Measurements from ENCODE around the gene GIGYF1. TPM values are rescaled to one million over a fixed set of nuclear protein-coding genes. Genes with fewer than 3 reads are reported as not detected.

GIGYF1 gene
- 14.4 and 16.0 TPM in 2 replicates for total RNA-seq

GRCh38 chr7:100694098-100694745, at the start of gene GIGYF1:
Gene GIGYF1 (minus strand): TSS chr7:100694250. CDS start chr7:100688238, 6,012 bp downstream.

GRCh38 chr7:100720279-100720670, 26.2 kb upstream of the GIGYF1 start, which contains the start of gene EPO:
Gene EPO (plus strand): TSS chr7:100720468. CDS start chr7:100720981, 513 bp downstream.

GRCh38 chr7:100705753-100706671, 12.0 kb upstream of the GIGYF1 start, which contains the start of gene POP7:
Gene POP7 (plus strand): TSS chr7:100706121. CDS start chr7:100706831, 710 bp downstream.

GRCh38 chr7:100673302-100673941, 20.6 kb downstream of the GIGYF1 start, which contains the start of gene GNB2:
Gene GNB2 (plus strand): TSS chr7:100673740. CDS start chr7:100676266, 2,526 bp downstream.

GRCh38 chr7:100655908-100656674, 38.0 kb downstream of the GIGYF1 start, which contains the start of gene ACTL6B:
Gene ACTL6B (minus strand): TSS chr7:100656448. CDS start chr7:100656354, 94 bp downstream.

GRCh38 chr7:100641463-100641859, 52.6 kb downstream of the GIGYF1 start, which contains the start of gene TFR2:
Gene TFR2 (minus strand): TSS chr7:100641552. CDS start chr7:100641509, 43 bp downstream.

Other genes with a start within 250 kb of the GIGYF1 start
- gene SPACDR, start 230.0 kb downstream of the GIGYF1 start, total RNA-seq, result 0.09 and 0.22 TPM in 2 replicates
- 16.6 and 18.7 TPM in 2 replicates for gene TSC22D4, start 215.0 kb downstream of the GIGYF1 start, total RNA-seq
- gene NYAP1, start 210.3 kb downstream of the GIGYF1 start, total RNA-seq, result 1.6 and 2.3 TPM in 2 replicates
- 26.7 and 49.5 TPM in 2 replicates for gene AGFG2, start 155.0 kb downstream of the GIGYF1 start, total RNA-seq
- gene SAP25, start 120.3 kb downstream of the GIGYF1 start, total RNA-seq, result not detected in 2 replicates
- 4.4 and 5.5 TPM in 2 replicates for gene LRCH4, start 108.1 kb downstream of the GIGYF1 start, total RNA-seq
- 0.09 and 0.11 TPM in 2 replicates for gene FBXO24, start 107.9 kb downstream of the GIGYF1 start, total RNA-seq
- gene PCOLCE, start 91.9 kb downstream of the GIGYF1 start, total RNA-seq, result 0.09 and 0.11 TPM in 2 replicates
- 5.4 and 6.4 TPM in 2 replicates for gene MOSPD3, start 81.7 kb downstream of the GIGYF1 start, total RNA-seq
- 0.17 and 0.54 TPM in 2 replicates for gene TFR2, start 52.7 kb downstream of the GIGYF1 start, total RNA-seq
- not detected in 2 replicates for gene ACTL6B, start 37.8 kb downstream of the GIGYF1 start, total RNA-seq
- gene GNB2, start 20.5 kb downstream of the GIGYF1 start, total RNA-seq, result 53.7 and 59.7 TPM in 2 replicates
- 21.2 and 24.1 TPM in 2 replicates for gene POP7, start 11.9 kb upstream of the GIGYF1 start, total RNA-seq
- not detected in 2 replicates for gene EPO, start 26.2 kb upstream of the GIGYF1 start, total RNA-seq
- gene ZAN, start 39.3 kb upstream of the GIGYF1 start, total RNA-seq, result not detected in 2 replicates
- gene EPHB4, start 133.3 kb upstream of the GIGYF1 start, total RNA-seq, result 414 and 442 TPM in 2 replicates
- gene SLC12A9, start 158.5 kb upstream of the GIGYF1 start, total RNA-seq, result 43.7 and 46.3 TPM in 2 replicates
- 45.0 and 48.9 TPM in 2 replicates for gene TRIP6, start 173.1 kb upstream of the GIGYF1 start, total RNA-seq
- 33.5 and 41.1 TPM in 2 replicates for gene SRRT, start 180.9 kb upstream of the GIGYF1 start, total RNA-seq
- 2.2 and 3.1 TPM in 2 replicates for gene UFSP1, start 195.5 kb upstream of the GIGYF1 start, total RNA-seq
- 2.2 and 5.1 TPM in 2 replicates for gene ACHE, start 201.6 kb upstream of the GIGYF1 start, total RNA-seq